Keratinocyte (primary cell): ENCODE results near the gene XNDC1N. TPM values are rescaled to one million over a fixed set of nuclear protein-coding genes. Genes with fewer than 3 reads are reported as not detected.

Source experiments
- polyA plus RNA-seq, 5 experiments: library from polyadenylated mRNA; depleted of rRNA in 3 of 5; stranded (reverse) in 3 of 5; stranded (forward) in 1 of 5; unstranded in 1 of 5; fragments of >200 nt; gene quantifications; 1 replicate in 1 of 5; 2 replicates in 3 of 5; 3 replicates in 1 of 5; pipeline versions ENCODE4 v1.2.1 to v1.2.3, GENCODE V29; 2011 to 2012; ENCODE audit warnings: missing spikeins in 2 of 5, low read depth in 1 of 5, low replicate concordance in 1 of 5

The XNDC1N gene
- polyA plus RNA-seq, 1 donor (not counting 4 experiments of a cell fraction or from before 2014, with no cell fraction given): 1.4 TPM

Other genes with a start within 250 kb of the XNDC1N start
- not detected in 3 replicates for gene DEFB108B, start 95.4 kb downstream of the XNDC1N start, polyA plus RNA-seq
- not detected in 3 replicates for gene DEFB131B, start 50.1 kb downstream of the XNDC1N start, polyA plus RNA-seq
- gene RNF121, start 452 bp upstream of the XNDC1N start, polyA plus RNA-seq: 44.0 to 52.4 TPM (median 46.4 TPM) in 3 replicates
- gene IL18BP, start 70.3 kb upstream of the XNDC1N start, polyA plus RNA-seq: 1.4 to 4.7 TPM (median 2.9 TPM) in 3 replicates
- gene NUMA1, start 151.9 kb upstream of the XNDC1N start, polyA plus RNA-seq: 38.8 to 45.7 TPM (median 40.4 TPM) in 3 replicates
- 4.2 to 6.7 TPM (median 5.2 TPM) in 3 replicates for gene LRRC51, start 152.3 kb upstream of the XNDC1N start, polyA plus RNA-seq
- gene LAMTOR1, start 174.7 kb upstream of the XNDC1N start, polyA plus RNA-seq: 88.5 to 151 TPM (median 131 TPM) in 3 replicates
- not detected in 3 replicates for gene TOMT, start 177.3 kb upstream of the XNDC1N start, polyA plus RNA-seq
- 42.1 to 90.8 TPM (median 70.9 TPM) in 3 replicates for gene ANAPC15, start 184.1 kb upstream of the XNDC1N start, polyA plus RNA-seq
- gene FOLR3, start 207.1 kb upstream of the XNDC1N start, polyA plus RNA-seq: 21.0 to 74.6 TPM (median 23.5 TPM) in 3 replicates